ENCODE results near the gene ANKRD9. TPM values are rescaled to one million over a fixed set of nuclear protein-coding genes. Genes with fewer than 3 reads are reported as not detected.

ANKRD9 gene
- total and polyA plus RNA-seq, 2 of the 13 experiments (the other 11 are each of a cell fraction or from before 2014, with no cell fraction given): 10.0 to 15.0 TPM

DNA sequence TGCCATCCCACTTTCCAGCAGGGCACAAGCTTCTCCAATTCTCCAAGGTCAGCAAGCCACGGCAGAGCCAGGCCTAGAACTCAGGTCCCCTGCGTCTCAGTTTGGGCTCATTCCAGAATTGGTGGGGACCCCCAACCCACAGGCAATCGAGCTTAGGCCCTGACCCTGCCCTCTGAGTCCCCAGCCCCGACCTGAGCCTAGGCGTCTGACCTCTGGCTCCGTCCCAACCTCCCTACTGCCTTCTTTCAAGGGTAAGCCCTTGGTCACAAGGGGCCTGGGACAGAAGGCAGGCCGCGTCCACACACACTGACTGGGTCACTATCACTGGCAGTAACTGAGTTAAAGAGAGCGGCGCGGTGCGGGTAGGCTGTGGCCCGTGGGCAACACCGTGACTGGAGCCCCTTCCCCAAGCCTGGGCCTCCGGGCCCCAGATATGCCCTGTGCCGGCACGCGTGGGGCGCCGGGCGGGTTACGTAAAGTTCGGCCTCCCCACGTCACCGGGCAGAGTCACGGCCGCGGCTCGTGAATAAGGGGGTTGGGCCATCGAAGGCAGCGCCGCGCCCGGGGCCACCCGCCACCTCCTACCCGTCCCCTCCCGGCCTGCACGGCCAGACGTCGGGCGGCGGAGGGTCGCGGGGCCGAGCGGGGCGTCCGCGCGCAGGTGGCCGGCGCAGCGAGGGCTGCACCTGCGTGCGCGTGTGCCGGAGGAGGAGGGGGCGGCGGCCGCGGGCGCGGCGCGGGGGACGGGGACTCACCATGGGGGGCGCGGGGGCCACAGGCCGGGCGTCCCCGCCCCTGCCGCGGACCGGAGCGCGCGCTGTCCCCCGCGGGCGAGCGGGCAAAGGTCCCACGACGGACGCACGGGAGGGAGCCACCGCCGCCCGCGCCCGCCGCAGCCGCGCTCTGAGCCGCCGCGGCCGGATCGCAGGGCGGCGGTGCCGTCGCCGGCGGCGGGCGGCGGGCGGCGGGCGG lies 516 bp downstream of the ANKRD9 start:
- Histone ChIP-seq H3K4me3 (replicated peaks in 1 of 3; ENCODE audit: insufficient read depth in 1 of 3, low read depth in 2 of 3, low read length in 3 of 3) (peak overlapping the region; percentile 60 to 90 (median 84)), H2AFZ (ENCODE audit: low read length) (no peak overlapping the region), H3K9me3 (ENCODE audit: low read length) (no peaks in the 10 kb centered on the region), H3K9ac (ENCODE audit: insufficient read depth, low read depth, low read length) (peak overlapping the region; percentile 80), H4K20me1 (ENCODE audit: insufficient read depth, low read length) (no peaks in the 10 kb centered on the region), H3K4me2 (ENCODE audit: low read depth, low read length) (peak overlapping the region; percentile 88), H3K4me1 (ENCODE audit: insufficient read depth, low read length) (peaks cover 48% of the 10 kb centered on the region), H3K79me2 (ENCODE audit: insufficient read depth, low read length) (no peaks in the 10 kb centered on the region), H3K27me3 (ENCODE audit: control insufficient read depth in 1 of 2, insufficient read depth in 2 of 2, low read length in 2 of 2) (no peaks in the 10 kb centered on the region; a peak in 2 of 5 replicates), H3K27ac (ENCODE audit: extremely low read length, insufficient read depth, low read length) (peak overlapping the region; percentile 80), H3K36me3 (replicated peaks in 1 of 2; ENCODE audit: control insufficient read depth in 1 of 2, insufficient read depth in 2 of 2, low read length in 2 of 2) (peaks cover 3 to 4% of the 10 kb centered on the region in 2 experiments; a peak in 1 of 5 replicates)
- peak; percentile 0; the same call in 1 of the 3 replicates for ATAC-seq
- intact Hi-C loops (cut with micrococcal nuclease; ENCODE audit: unreplicated experiment): no loop called here
- ChIA-PET POLR2A (interaction anchor here (0.7 to 1.8 kb wide), 17 partner anchors 8 to 188 kb away, joined by 3 to 11 read pairs (median 5); no protein-coding TSS in a partner anchor), CTCF (ENCODE audit: low intra/inter-chr PET ratio, low total read pairs) (no interaction called here)
- in situ Hi-C loops (cut with HindIII; ENCODE audit: extremely low pct_ligation_motif_present, low pct_unique_long_range_greater_than_20kb): no loop called here
- FAIRE-seq: no peak
- TSS peak; percentile 58 for BruUV-seq (replicated peaks)
- WGBS (ENCODE audit: low lambda C conversion rate): 0% methylated on average over 6 of the region's 110 CpGs
- no peak for DNase-seq (ENCODE audit: low spot score)
- TF ChIP-seq SIN3A (IDR thresholded peaks at IDR 0.05; ENCODE audit: borderline replicate concordance, low read depth, low read length) (0 out of 2 replicates have a peak, but pooled peaks have one; percentile 28), ZNF670 (CRISPR knock-in tag; IDR thresholded peaks at IDR 0.05; ENCODE audit: borderline replicate concordance) (no peak), ZNF790 (CRISPR knock-in tag; IDR thresholded peaks at IDR 0.05; ENCODE audit: borderline replicate concordance) (no peak), FIP1L1 (IDR thresholded peaks at IDR 0.05; ENCODE audit: borderline replicate concordance, insufficient read depth, low read depth, low read length) (no peak), ZNF547 (CRISPR knock-in tag; IDR thresholded peaks at IDR 0.05) (peak; percentile 56), MXI1 (IDR thresholded peaks at IDR 0.05; ENCODE audit: borderline replicate concordance, low read depth, low read length) (0 out of 3 replicates have a peak, but pooled peaks have one; percentile 23), DPF2 (CRISPR knock-in tag; IDR thresholded peaks at IDR 0.05; ENCODE audit: borderline replicate concordance, low read depth) (no peak), ZNF572 (CRISPR knock-in tag; IDR thresholded peaks at IDR 0.05) (peak; percentile 84; the same call in 1 of the 2 replicates), PHF8 (CRISPR knock-in tag; IDR thresholded peaks at IDR 0.05) (peak; percentile 62), ZNF446 (CRISPR knock-in tag; IDR thresholded peaks at IDR 0.05) (no peak)
- TF ChIP-seq, protein P1, sequence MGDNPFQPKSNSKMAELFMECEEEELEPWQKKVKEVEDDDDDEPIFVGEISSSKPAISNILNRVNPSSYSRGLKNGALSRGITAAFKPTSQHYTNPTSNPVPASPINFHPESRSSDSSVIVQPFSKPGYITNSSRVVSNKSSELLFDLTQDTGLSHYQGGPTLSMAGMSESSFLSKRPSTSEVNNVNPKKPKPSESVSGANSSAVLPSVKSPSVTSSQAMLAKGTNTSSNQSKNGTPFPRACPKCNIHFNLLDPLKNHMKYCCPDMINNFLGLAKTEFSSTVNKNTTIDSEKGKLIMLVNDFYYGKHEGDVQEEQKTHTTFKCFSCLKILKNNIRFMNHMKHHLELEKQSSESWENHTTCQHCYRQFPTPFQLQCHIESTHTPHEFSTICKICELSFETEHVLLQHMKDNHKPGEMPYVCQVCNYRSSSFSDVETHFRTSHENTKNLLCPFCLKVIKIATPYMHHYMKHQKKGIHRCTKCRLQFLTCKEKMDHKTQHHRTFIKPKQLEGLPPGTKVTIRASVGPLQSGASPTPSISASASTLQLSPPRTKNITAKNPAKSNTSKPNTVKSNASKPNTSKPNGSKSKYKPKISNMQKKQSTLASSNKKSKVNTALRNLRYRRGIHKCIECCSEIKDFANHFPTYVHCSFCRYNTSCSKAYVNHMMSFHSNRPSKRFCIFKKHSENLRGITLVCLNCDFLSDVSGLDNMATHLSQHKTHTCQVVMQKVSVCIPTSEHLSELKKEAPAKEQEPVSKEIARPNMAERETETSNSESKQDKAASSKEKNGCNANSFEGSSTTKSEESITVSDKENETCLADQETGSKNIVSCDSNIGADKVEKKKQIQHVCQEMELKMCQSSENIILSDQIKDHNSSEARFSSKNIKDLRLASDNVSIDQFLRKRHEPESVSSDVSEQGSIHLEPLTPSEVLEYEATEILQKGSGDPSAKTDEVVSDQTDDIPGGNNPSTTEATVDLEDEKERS (CRISPR knock-in tag; IDR thresholded peaks at IDR 0.05): no peak
- TF ChIP-seq, protein P2, sequence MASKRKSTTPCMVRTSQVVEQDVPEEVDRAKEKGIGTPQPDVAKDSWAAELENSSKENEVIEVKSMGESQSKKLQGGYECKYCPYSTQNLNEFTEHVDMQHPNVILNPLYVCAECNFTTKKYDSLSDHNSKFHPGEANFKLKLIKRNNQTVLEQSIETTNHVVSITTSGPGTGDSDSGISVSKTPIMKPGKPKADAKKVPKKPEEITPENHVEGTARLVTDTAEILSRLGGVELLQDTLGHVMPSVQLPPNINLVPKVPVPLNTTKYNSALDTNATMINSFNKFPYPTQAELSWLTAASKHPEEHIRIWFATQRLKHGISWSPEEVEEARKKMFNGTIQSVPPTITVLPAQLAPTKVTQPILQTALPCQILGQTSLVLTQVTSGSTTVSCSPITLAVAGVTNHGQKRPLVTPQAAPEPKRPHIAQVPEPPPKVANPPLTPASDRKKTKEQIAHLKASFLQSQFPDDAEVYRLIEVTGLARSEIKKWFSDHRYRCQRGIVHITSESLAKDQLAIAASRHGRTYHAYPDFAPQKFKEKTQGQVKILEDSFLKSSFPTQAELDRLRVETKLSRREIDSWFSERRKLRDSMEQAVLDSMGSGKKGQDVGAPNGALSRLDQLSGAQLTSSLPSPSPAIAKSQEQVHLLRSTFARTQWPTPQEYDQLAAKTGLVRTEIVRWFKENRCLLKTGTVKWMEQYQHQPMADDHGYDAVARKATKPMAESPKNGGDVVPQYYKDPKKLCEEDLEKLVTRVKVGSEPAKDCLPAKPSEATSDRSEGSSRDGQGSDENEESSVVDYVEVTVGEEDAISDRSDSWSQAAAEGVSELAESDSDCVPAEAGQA (IDR thresholded peaks at IDR 0.05; ENCODE audit: low read depth): no peak
- TF ChIP-seq, protein P2 (CRISPR knock-in tag; IDR thresholded peaks at IDR 0.05; ENCODE audit: borderline replicate concordance): no peak
